GM10847 (cell line): ENCODE results near the gene UVRAG.

Source experiments
- POLR2A ChIP-seq: IDR thresholded peaks from 2 replicates; pipeline ENCODE4 v1.6.1; 2011; ENCODE audit not compliant: insufficient read length; ENCODE audit errors: extremely low read depth

Gene UVRAG

DNA sequence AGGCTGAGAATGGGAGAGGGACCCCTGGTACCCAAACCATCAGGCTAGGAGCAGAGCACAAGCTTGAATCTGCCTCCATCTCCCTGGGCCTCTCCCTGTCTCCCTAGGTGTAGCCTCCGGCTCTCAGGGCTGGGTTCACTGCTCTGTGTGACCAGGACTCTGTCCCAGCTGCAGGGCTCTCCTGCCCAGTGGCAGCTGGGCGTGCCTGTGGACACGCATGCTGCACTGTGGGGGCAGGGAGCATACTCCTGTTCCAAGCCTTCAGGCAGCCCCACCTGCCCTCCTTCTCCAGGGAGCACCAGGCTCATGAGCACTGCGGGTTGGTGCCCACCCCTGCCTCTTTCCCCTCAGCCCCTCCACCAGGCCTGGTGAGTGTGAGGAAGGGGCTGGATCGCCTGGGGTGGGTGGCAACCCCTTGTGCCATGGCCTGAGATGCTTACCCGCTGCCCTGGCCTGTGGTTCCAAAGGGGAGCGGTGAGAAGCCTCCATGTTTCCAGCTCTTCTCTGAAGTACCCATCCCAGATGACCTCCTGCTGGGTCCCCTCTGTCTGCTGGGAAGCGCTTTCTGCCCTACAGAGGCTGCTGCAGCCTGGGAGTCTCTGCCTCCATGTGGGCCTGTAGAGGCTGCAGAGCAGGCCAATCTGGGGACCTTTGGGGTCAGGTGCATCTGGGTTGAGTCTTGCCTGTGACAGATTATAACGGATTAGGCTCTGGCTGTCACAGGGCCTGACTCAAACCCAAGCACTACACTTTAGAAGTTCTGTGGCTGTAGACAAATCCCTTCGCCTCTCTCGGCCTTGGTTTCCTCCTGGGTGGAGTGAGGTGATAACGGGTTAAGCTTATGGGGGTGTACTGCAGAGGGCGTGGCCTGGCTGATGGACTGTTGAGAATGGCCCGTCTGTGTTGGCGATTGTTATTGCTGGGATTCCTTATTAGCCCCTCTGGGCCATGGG lies 347.6 kb downstream of the UVRAG start:
- TF ChIP-seq POLR2A: no peak

DNA sequence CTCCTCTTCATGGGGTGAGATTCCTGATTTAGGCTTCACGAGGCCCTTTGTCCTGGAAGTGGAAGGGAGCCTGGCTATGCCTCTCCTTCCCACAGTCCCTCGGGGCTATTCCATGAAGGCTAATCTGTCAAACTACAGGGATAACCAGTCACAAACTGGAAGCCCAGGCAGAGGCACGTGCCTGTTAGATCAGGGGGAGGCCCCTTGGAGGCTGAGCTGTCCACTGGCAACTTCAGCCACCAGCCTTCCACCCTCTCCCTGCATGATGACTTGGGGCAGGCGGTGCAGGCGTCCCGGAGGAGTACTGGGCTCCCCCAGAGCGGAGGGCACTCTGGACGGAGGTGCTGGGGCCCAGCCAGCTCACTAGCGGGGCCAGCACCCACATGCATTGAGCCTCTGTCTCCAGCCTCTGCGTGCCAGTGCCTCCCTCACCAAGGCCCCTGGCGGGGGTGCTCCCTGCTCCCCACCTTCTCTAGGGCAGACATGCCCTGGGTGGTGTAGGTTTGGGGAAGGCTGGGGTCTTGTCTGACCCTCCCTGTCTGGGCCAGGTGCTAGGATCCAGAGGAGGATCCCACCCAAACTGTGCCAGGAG lies 348.4 kb downstream of the UVRAG start:
- TF ChIP-seq POLR2A: no peak

GRCh38 chr11:76164081-76164480 lies 349.1 kb downstream of the UVRAG start:
- no peak for TF ChIP-seq POLR2A

- TF ChIP-seq POLR2A: no peak
Measured at GRCh38 chr11:76164861-76165751, 350.1 kb downstream of the UVRAG start.

DNA sequence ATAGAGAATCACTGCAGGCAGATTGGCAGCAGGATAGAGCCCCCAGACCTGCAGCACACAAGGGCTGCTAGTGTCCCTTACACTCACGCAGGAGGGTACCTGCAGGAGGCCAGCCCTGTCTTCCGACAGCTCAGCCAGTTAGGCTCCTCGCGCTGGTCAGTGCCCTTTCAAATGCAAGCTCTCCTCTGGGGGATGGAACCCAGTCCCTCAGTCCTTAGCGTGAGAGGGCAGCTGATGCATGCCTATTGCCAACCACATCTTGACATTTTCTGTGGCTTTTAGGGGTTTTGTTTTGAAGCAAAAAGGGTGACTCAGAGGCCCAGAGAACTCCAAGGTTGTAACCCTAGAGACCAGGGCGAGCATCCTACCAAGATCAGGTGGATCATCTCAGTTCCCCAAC lies 351.3 kb downstream of the UVRAG start:
- TF ChIP-seq POLR2A: no peak

DNA sequence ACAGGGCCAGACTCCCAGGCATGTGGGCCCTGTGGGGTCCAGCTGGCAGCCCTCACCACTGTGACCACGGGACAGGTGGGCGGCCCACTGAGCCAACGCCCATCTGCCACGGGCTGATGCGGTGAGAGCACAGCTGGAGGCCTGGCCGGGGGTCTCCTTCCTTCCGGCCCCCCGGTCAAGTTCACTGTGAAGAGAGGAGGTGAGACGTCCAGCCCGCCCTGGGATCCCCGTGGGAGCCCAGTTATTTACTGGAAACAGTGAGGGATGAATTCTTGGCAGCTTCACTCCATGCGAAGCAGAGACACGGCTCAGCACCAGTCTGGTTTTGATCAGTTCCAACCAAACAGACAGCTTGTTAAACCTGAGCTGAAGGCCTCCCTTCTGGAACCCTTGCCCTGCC lies 352.6 kb downstream of the UVRAG start:
- TF ChIP-seq POLR2A: no peak

- TF ChIP-seq POLR2A: no peak
Measured at GRCh38 chr11:76169473-76169896, 354.5 kb downstream of the UVRAG start.

DNA sequence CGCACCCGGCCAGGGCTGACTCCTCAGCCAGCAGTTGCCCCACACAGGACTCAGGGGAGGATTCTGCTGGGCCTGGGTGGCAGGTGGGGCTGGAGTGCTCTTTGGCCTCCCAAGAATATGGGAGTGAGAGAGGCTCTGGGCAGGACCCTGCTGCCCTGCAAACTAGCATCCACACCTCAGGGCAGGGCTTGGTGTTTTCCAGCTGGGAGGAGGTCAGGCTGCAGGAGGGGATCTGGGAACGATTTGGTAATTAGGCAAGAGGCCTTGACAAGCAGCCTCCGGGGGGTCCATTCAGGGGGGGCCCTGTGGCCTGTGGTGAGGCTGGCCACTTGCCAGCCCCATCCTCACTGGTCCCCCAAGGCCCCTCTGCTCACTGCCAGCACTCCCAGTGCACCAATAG lies 355.5 kb downstream of the UVRAG start:
- no peak for TF ChIP-seq POLR2A

DNA sequence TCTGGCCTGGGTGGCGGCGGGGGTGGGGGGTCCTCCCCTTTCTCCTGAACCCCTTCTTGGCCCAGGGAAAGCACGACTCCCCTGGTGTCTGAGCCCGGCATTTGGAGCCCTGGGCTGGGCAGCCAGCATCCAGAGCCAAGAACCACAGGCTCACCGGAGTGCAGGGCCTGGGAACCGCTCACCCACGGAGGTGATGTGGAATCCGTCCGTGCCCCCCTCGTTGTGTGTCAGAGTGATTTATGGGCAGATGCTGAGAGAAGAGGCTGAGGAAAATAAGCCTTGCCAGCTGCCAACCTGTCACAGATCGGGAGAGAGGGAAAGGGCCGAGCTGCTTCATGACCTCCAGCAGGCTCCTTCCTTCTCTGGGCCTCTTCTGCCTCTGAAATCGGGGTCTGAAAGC lies 357.6 kb downstream of the UVRAG start:
- no peak for TF ChIP-seq POLR2A

DNA sequence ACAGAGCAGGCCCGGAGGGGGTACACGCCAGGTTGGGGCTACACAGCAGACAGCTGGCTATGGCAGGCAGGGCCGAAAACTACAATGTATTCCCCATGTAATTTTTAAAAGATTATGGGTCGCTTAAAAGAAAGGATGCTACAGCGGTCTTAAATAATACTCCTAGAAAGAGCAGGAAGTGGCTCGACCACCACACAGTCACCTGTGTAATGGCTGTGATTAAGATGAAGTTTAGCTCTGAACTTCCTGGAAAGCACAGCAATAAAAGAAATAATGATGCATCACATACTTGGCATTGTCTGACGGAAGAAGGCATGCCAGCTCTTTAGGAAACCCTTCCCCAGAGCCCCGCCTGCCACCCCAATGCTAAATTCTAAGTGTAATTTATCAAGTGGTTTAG lies 358.7 kb downstream of the UVRAG start:
- no peak for TF ChIP-seq POLR2A

GRCh38 chr11:76174330-76174729 lies 359.3 kb downstream of the UVRAG start:
- TF ChIP-seq POLR2A: no peak

- TF ChIP-seq POLR2A: no peak
Measured at GRCh38 chr11:76175783-76176182, 360.8 kb downstream of the UVRAG start.

GRCh38 chr11:76176463-76176862 lies 361.5 kb downstream of the UVRAG start:
- TF ChIP-seq POLR2A: no peak

- TF ChIP-seq POLR2A: no peak
Measured at GRCh38 chr11:76177250-76177686, 362.3 kb downstream of the UVRAG start.

- no peak for TF ChIP-seq POLR2A
Measured at GRCh38 chr11:76179147-76179546, 364.1 kb downstream of the UVRAG start.
